ENCODE results near the gene ZNF611.

- TF ChIP-seq EZH2 (IDR thresholded peaks at IDR 0.05), result no peak
- TF ChIP-seq CTCF (IDR thresholded peaks at IDR 0.05), result no peak
These were observed 24.3 kb downstream of the ZNF611 start for GRCh38 chr19:52710538-52710937.
